DMS 273 treated with DMSO at 0.1 percent for 48 hours (cell line): ENCODE measurements around the gene ITSN2.

Source experiments
- DNase-seq: peaks from one replicate; lab custom pipeline; 2025; lab: John Stamatoyannopoulos, UW

ITSN2 gene

DNA sequence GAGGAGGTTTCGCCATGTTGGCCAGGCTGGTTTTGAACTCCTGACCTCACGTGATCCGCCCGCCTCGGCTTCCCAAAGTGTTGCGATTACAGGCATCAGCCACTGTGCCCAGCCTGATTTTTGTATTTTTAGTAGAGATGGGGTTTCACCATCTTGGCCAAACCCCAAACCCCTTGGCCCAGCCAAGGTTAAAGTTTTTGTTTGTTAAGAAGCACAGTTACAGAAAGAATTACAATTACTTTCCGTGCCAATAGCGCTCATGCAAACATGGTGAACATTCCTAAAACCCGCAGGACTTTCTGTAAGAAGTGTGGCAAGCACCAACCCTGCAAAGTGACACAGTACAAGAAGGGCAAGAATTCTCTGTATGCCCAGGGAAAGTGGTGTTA, 26.1 kb downstream of the ITSN2 start:
- no peak for DNase-seq

DNA sequence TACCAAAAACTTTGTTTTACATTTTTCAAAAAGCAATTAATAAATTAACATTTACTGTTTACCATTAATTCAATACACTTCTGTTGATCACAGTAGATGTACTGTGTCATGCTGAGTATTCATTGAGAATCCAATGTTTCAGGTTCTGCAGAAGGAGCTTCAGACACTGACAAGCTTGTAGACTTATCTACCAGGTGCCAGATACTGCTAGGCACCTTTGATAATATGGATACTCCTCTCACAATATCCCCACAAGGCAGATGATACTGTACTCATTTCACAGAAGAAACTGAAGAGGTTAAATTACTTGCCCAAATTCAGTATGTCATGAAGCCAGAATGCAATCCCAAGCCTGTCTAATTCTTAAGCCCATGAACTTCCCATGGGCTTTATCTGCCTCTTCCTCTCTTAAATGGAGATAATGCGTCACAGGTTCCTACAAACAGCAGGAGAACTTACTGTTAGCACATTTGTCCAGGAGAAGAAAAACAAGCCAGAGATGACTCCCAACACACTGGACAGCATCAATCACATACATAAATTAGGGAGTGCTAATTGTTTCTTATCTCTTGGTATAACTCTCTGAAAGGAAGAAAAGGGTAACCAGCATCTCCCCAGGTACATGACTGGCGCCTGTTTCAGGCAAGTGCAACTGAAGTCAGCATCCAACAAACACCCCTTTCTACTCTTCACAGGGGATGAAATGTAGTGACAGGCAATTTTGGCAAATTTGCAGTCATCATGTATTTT, 27.4 kb downstream of the ITSN2 start:
- DNase-seq = no peak

DNA sequence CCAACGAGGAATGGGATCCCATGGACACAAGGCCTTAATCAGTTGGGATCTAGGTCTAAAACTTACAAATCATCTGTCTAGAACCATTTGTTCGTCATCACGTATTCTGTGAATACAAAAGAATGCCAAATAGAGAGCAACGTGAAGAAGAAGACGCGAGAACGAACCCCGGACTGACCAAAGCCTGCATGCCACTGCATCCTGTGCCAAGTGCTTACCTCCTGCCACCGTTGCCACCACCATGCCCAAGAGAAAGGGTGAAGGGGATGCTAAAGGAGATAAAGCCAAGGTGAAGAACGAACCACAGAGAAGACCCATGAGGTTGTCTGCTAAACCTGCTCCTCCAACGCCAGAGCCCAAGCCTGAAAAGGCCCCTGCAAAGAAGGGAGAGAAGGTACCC, 30.2 kb downstream of the ITSN2 start:
- no peak for DNase-seq

DNA sequence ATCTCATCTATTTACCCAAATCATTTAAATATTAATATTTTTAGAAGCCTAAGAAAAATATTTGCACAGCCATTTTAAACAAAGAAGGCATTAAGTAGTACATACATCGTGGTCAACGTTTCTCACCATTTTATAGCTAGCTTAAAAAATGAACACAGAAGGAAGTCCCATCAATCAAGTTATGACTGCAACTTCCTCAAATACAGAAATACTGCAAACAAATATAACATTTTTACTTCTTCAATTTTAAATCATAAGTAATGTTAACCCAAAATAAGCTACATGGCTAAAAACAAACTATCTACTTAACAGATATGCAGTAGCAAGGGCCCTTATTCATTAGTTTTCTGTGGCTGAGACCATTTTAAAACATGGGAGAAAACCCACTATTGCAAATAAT, 30.6 kb downstream of the ITSN2 start:
- DNase-seq = no peak

DNA sequence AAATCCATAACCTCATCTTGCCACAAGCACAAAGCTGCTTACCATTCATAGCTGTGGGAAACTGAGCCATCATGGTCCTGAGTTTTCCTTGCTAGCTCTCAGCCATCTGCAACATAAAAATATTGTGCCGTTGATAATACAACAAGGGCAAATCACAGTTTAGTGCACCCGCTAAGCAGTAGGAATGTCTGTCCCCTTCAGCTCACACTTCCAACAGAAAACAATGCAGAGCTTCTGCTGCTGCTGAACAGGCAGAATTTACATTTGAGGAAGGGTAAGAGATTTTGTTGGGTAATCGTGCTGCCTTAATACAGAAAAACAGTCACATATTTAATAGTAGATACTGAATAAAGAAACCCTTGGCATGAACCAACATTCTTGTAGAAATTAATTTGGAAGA, 32.3 kb downstream of the ITSN2 start:
- no peak for DNase-seq

GRCh38 chr2:24317491-24317920, 42.8 kb downstream of the ITSN2 start:
- no peak for DNase-seq

- DNase-seq = no peak
These were observed 44.7 kb downstream of the ITSN2 start for GRCh38 chr2:24315669-24316068.

DNA sequence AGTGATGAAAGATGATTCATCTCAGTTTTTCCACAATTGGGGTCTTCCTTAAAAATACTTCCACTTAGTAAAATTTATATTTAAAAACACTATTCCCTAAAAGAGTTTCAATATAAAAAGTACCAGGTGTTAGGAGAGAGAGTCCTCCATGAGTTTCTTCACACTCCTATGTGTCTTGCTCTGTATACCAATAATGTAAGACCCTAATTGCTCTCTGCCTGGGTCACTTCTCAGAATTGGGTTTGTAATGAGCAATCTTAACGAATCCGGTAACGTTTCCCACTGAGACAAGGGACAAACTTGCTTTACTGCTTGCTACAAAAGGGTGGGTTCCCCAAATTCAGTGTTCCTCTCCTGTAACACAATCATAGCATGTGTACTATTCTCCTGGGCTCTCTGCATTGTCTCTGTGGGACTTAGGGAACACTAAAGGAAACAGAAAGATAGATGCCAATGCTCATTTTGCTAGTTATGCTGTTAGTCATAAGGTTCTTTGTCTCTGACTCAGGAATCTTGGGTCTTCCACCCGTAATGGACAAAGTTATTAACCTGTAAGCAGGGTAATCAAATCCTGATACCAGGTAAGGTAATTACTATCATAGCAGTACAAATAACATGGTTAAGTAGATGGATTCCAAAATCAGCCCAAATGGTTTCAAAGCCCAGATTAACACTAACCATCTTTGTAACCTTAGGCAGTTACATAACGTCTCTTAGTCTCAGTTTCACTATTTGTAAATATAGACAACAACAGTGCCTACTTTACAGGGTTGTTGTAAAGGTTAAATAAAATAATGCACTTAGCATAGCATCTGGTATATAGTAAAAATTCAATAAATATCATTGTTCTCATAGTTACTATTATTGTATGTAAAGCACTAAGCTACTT, 46.3 kb downstream of the ITSN2 start:
- DNase-seq = no peak

DNA sequence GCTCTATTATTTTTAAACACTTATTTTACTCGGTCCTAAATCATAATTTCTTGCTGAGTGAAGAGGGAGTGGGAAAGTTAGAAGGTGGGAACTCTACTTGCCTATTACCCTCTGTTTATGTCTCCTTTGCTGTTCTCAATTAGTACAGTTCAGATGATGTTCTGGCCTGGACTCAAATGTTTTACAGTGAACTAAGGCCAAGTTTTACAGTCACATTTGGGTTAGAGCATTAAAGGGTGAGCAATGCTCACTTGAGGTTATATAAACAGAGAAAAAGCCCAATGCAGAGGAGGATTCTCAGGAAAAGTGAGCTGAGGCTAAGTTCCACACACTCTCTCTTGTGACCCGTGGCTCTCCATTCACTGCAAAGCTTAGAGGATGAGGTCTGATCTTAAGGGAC, 52.4 kb downstream of the ITSN2 start:
- no peak for DNase-seq

DNA sequence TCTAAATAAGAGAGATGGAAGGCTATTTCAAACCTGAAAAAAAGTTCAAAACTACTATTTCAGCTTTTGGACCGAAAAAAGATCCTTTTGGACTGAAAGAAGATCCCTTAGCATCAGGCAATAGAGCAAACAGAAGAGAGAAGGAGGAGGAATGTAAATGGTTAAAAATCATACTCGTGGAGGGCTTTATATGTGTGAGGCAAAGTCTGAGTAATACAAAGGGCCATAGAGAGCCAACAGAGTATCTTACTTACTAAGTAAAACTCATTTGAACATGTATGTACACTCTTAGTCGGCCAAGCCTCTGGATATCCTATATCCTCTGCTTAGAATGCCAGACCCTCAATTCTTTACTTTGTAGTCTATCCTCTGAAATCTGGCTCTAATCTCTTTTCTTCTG, 55.7 kb downstream of the ITSN2 start:
- no peak for DNase-seq

DNA sequence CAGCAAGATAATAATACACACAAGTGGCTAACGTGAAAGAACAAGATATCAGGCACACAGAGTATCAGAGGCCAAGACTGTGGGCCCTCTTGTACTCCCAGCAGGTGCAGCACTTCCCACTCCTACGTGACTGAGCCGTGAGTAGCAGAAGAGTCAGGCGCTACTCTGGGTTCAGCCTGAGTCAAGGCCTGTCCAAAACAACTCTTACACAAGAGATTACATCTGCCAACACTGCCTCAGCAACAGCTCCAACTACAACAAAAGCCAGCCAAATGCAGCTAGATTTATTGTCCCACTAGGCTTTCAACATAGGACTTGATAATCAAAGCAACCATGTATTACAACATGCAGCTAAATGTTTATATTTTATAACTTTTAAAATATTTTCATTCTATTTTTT, 56.2 kb downstream of the ITSN2 start:
- no peak for DNase-seq

DNA sequence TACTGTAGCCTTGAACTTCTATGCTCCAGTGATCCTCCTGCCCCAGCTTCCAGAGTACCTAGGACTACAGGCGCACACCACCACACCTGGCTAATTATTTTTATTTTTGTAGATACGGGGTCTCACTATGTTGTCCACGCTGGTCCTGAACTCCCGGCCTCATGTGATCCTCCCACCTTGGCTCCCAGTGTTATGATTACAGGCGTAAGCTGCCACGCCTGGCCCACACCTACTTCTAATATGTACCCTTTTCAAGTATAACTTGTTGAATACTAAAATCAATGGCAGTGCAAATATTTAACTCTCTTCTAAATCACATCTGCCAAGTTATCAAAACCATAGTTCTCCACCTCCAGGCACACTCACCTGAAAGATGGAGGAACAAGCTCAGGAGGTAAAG, 58.7 kb downstream of the ITSN2 start:
- no peak for DNase-seq

- no peak for DNase-seq
These were observed 62.7 kb downstream of the ITSN2 start for GRCh38 chr2:24297663-24298062.

GRCh38 chr2:24287171-24287570, 73.2 kb downstream of the ITSN2 start:
- DNase-seq = no peak

- DNase-seq = no peak
These were observed 74.7 kb downstream of the ITSN2 start for GRCh38 chr2:24285484-24286152.

- DNase-seq = no peak
These were observed 79.7 kb downstream of the ITSN2 start for GRCh38 chr2:24280645-24281044.

DNA sequence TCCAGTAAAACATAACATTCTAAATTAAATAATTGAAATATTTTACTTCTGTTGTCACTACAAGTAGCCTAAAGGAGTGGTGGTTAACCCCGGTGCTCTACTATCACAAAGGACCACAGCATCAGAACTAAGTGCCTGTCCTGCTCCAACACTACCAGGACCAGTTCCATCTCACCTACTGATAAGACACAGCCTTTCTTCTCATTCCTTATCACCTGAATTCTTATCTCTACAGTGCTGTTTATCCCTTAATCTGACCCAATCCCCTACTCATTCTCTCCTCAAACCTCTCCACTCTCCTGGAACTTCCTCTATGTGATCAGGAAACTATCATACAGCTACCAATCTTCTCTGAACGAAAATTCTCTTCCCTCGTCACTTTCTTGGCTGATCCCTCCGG, 80.2 kb downstream of the ITSN2 start:
- DNase-seq = no peak

DNA sequence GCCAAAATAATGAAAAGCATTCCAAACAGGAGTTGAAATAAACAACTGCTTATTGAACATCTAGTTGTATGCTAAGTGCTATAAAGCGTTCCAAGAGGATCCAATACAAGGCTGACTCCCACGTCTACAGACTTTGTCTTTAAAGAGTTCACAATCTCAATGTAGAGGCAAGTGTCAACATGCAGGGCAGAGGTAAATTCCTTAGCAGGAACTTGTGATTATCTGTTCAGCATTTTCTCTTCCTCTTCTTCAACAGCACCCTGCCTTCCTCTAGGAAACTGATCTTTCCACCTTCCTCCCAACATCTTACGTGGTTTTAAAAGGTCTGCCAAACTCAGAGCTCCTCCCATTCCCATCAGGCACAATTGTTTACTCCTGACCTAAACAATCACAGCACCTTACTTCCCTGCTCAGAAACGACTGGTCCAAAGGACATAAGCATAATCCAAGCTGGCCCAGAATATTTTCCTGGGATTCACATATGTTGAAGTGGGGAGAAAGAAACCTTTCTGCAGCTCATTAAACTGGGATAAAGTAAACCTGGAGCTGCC, 83.9 kb downstream of the ITSN2 start:
- DNase-seq = no peak

DNA sequence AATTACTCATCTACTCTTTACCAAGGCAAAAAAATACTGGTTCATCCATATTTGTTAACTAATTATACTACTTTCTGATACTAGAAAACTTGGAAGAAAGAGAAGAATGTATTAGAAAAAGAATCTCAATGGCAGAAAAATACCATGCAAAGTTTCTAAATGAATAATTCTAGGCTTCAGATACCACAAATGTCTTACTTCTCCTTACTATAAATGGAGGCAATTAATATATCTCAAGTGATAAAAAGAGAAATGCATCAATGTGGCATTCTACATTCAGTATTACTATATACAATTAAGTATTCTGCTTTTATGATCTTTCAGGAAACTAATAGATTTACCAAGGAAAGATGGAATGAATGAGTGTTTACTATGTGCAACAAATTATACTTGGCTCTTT, 85.5 kb downstream of the ITSN2 start:
- no peak for DNase-seq

DNA sequence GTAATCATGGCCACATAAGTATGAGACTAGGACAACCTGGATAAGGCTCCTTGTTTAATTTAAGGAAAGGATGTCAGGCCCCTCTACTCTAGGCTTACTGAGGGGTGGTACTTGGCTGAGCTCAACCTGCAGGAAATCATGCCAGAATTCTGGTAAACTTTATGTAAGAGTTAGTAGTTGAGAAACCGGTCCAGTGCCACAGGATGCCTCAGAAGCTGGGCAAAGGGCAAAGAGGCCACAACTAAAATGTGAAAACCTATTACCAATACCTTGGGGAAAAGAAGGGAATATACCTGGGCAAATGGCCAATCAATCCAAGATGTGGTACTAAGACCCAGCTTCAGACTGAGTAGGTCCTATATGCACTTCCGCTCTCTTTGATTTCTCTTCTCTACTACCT, 86.7 kb downstream of the ITSN2 start:
- DNase-seq = no peak

- no peak for DNase-seq
These were observed 87.4 kb downstream of the ITSN2 start for GRCh38 chr2:24272907-24273306.

GRCh38 chr2:24272161-24272802, 88.1 kb downstream of the ITSN2 start:
- DNase-seq = no peak
